Neural progenitor cell (in vitro differentiated cells): Measurements from ENCODE around the gene RSL24D1. TPM values are rescaled to one million over a fixed set of nuclear protein-coding genes. Genes with fewer than 3 reads are reported as not detected.
A peak's percentile ranks its signal among the peaks of the same experiment; 100 is the strongest.

ENCODE experiments used
- DNase-seq: peaks from one replicate; pipeline ENCODE4 v3.0.0-alpha.2; 2016; ENCODE audit warnings: low spot score
- H2AFZ ChIP-seq: fragments of 200-600 bp; sonication (generic); replicated peaks from 2 replicates; pipeline ENCODE4 v1.6.1; 2016; ENCODE audit warnings: antibody characterized with exemption
- H3F3A ChIP-seq: fragments of 200-600 bp; sonication (generic); 2 replicates; pipeline ENCODE4 v1.6.1; 2016; ENCODE audit warnings: antibody characterized with exemption, low read depth
- H3K27ac ChIP-seq: fragments of 200-600 bp; sonication (generic); 2 replicates; pipeline ENCODE4 v1.5.1; 2016; ENCODE audit warnings: mild to moderate bottlenecking
- H3K27me3 ChIP-seq: fragments of 200-600 bp; sonication (generic); 2 replicates; pipeline ENCODE4 v1.6.1; 2016; ENCODE audit warnings: mild to moderate bottlenecking, moderate library complexity
- H3K36me3 ChIP-seq: fragments of 200-600 bp; sonication (generic); 2 replicates; pipeline ENCODE4 v1.5.1; 2016
- H3K4me1 ChIP-seq: fragments of 200-600 bp; sonication (generic); 2 replicates; pipeline ENCODE4 v1.6.1; 2016; ENCODE audit warnings: mixed run types
- H3K4me2 ChIP-seq: fragments of 200-600 bp; sonication (generic); 2 replicates; pipeline ENCODE4 v1.6.1; 2016
- H3K4me3 ChIP-seq: fragments of 200-600 bp; sonication (generic); 2 replicates; pipeline ENCODE4 v1.5.1; 2016
- H3K79me2 ChIP-seq: fragments of 200-600 bp; sonication (generic); 2 replicates; pipeline ENCODE4 v1.6.1; 2016; ENCODE audit warnings: low read depth
- H3K9ac ChIP-seq: fragments of 200-600 bp; sonication (generic); 2 replicates; pipeline ENCODE4 v1.6.1; 2016
- H3K9me3 ChIP-seq: fragments of 200-600 bp; sonication (generic); 2 replicates; pipeline ENCODE4 v1.5.1; 2016; ENCODE audit warnings: low read depth
- H4K20me1 ChIP-seq: fragments of 200-600 bp; sonication (generic); 2 replicates; pipeline ENCODE4 v1.6.1; 2016; ENCODE audit warnings: low read depth
- H3K27ac Mint-ChIP-seq: 3 replicates; pipeline ENCODE4 v1.8.0; 2021; ENCODE audit warnings: mixed read lengths
- H3K27me3 Mint-ChIP-seq: 2 replicates; pipeline ENCODE4 v1.8.0; 2022; ENCODE audit warnings: low read depth, mild to moderate bottlenecking, inconsistent platforms, moderate library complexity, mixed read lengths; ENCODE audit not compliant: insufficient read depth
- H3K36me3 Mint-ChIP-seq: 3 replicates; pipeline ENCODE4 v1.8.0; 2021; ENCODE audit warnings: mixed read lengths
- H3K4me1 Mint-ChIP-seq: 3 replicates; pipeline ENCODE4 v1.8.0; 2021; ENCODE audit warnings: mixed read lengths
- H3K4me3 Mint-ChIP-seq: 3 replicates; pipeline ENCODE4 v1.8.0; 2021; ENCODE audit warnings: mild to moderate bottlenecking, moderate library complexity, mixed read lengths
- H3K9me3 Mint-ChIP-seq: 3 replicates; pipeline ENCODE4 v1.8.0; 2020; ENCODE audit warnings: mixed read lengths
- CTCF ChIP-seq: fragments of 200-600 bp; sonication (generic); IDR thresholded peaks from 2 replicates; pipeline ENCODE4 v1.5.1; 2017; ENCODE audit warnings: antibody characterized with exemption, mild to moderate bottlenecking
- EZH2 ChIP-seq: fragments of 200-600 bp; sonication (generic); IDR thresholded peaks from 2 replicates; pipeline ENCODE4 v1.6.1; 2017; ENCODE audit warnings: antibody characterized with exemption, mild to moderate bottlenecking, moderate library complexity
- EZH2phosphoT487 ChIP-seq: fragments of 200-600 bp; sonication (generic); IDR thresholded peaks from 2 replicates; pipeline ENCODE4 v1.6.1; 2017; ENCODE audit warnings: antibody characterized with exemption
- total RNA-seq: library from RNA; depleted of rRNA; stranded (reverse); fragments of >200 nt; gene quantifications from 2 replicates; pipeline ENCODE4 v1.2.3, GENCODE V29; 2015; ENCODE audit warnings: low replicate concordance

Gene RSL24D1
- total RNA-seq, 1 donor from 2014 or later, result 192 TPM

GRCh38 chr15:55202206-55202605, 5.5 kb upstream of the RSL24D1 start:
- no peaks in the 10 kb centered on the region for H3K79me2 ChIP-seq
- H3K27me3 ChIP-seq, result no peaks in the 10 kb centered on the region
- no peaks in the 10 kb centered on the region for H4K20me1 ChIP-seq
- H2AFZ ChIP-seq, result no peak overlapping the region
- peaks cover 4% of the 10 kb centered on the region for H3K9me3 ChIP-seq
- H3K27me3 Mint-ChIP-seq, result peaks cover 3% of the 10 kb centered on the region
- H3K4me3 ChIP-seq, result no peak overlapping the region
- no peak overlapping the region for H3K27ac ChIP-seq
- H3K36me3 ChIP-seq, result no peaks in the 10 kb centered on the region
- no peak overlapping the region for H3K27ac Mint-ChIP-seq
- no peak for TF ChIP-seq EZH2phosphoT487
- TF ChIP-seq EZH2, result no peak
- no peak for TF ChIP-seq CTCF
- peaks cover 6% of the 10 kb centered on the region for H3F3A ChIP-seq
- H3K36me3 Mint-ChIP-seq, result no peaks in the 10 kb centered on the region
- no peak overlapping the region for H3K4me3 Mint-ChIP-seq
- H3K9me3 Mint-ChIP-seq, result no peaks in the 10 kb centered on the region
- H3K4me2 ChIP-seq, result no peak overlapping the region
- no peaks in the 10 kb centered on the region for H3K4me1 Mint-ChIP-seq
- peaks cover 6% of the 10 kb centered on the region for H3K4me1 ChIP-seq
- H3K9ac ChIP-seq, result no peak overlapping the region
- DNase-seq, result no peak

DNA sequence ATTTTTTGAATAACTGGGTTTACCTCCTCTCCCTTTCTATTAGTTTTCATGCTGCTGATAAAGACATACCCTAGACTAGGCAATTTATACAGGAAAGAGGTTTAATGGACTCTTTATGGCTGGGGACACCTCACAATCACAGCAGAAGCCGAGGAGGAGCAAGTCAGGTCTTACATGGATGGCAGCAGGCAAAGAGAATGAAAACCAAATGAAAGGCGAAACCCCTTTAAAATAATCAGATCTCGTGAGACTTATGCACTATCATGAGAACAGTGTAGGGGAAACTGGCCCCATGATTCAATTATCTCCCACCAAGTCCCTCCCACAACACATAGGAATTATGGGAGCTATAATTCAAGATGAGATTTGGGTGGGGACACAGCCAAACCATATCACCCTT, 2.0 kb upstream of the RSL24D1 start:
- H3F3A ChIP-seq, result peaks cover 9% of the 10 kb centered on the region

GRCh38 chr15:55197719-55198118, 978 bp upstream of the RSL24D1 start:
- Mint-ChIP-seq H3K27me3 (peaks cover 3% of the 10 kb centered on the region), H3K27ac (no peak overlapping the region)

More for the DNA sequence above, 2.0 kb upstream of the RSL24D1 start:
- H3K4me1 ChIP-seq, result peaks cover 15% of the 10 kb centered on the region
- peaks cover 28% of the 10 kb centered on the region for H4K20me1 ChIP-seq
- peak overlapping the region; percentile 17 for H3K4me3 Mint-ChIP-seq
- H3K27me3 Mint-ChIP-seq, result peaks cover 3% of the 10 kb centered on the region
- no peak for DNase-seq
- no peaks in the 10 kb centered on the region for H3K36me3 Mint-ChIP-seq
- H3K27me3 ChIP-seq, result no peaks in the 10 kb centered on the region
- H3K36me3 ChIP-seq, result no peaks in the 10 kb centered on the region
- no peaks in the 10 kb centered on the region for H3K9me3 Mint-ChIP-seq
- no peak overlapping the region for H3K27ac Mint-ChIP-seq
- no peak overlapping the region for H3K4me2 ChIP-seq
- no peak overlapping the region for H3K27ac ChIP-seq
- TF ChIP-seq EZH2phosphoT487 (no peak), CTCF (no peak), EZH2 (no peak)
- H2AFZ ChIP-seq, result no peak overlapping the region
- H3K9me3 ChIP-seq, result peaks cover 4% of the 10 kb centered on the region
- no peak overlapping the region for H3K4me3 ChIP-seq
- H3K79me2 ChIP-seq, result peaks cover 34% of the 10 kb centered on the region
- no peak overlapping the region for H3K9ac ChIP-seq
- H3K4me1 Mint-ChIP-seq, result peaks cover 5% of the 10 kb centered on the region

More at GRCh38 chr15:55197719-55198118, 978 bp upstream of the RSL24D1 start:
- Histone ChIP-seq H3K27me3 (no peaks in the 10 kb centered on the region), H3K79me2 (peaks cover 44% of the 10 kb centered on the region), H3K36me3 (no peaks in the 10 kb centered on the region), H3K4me1 (peaks cover 15% of the 10 kb centered on the region), H3K9ac (no peak overlapping the region), H3K27ac (no peak overlapping the region), H4K20me1 (peaks cover 38% of the 10 kb centered on the region), H3K9me3 (peaks cover 4% of the 10 kb centered on the region), H3F3A (peaks cover 9% of the 10 kb centered on the region), H3K4me3 (peak overlapping the region; percentile 80), H3K4me2 (peak overlapping the region; percentile 84), H2AFZ (peak overlapping the region; percentile 98)
- no peak overlapping the region for H3K4me3 Mint-ChIP-seq
- H3K36me3 Mint-ChIP-seq, result no peaks in the 10 kb centered on the region
- no peak for DNase-seq
- peaks cover 5% of the 10 kb centered on the region for H3K4me1 Mint-ChIP-seq
- TF ChIP-seq EZH2phosphoT487 (no peak), CTCF (no peak), EZH2 (no peak)
- H3K9me3 Mint-ChIP-seq, result no peaks in the 10 kb centered on the region
